CD4-positive, alpha-beta T cell (primary cell): ENCODE results near the gene JAK3. TPM values are rescaled to one million over a fixed set of nuclear protein-coding genes. Genes with fewer than 3 reads are reported as not detected.

Experiments
- ATAC-seq: fragments of 200-7000 bp; cut with Tn5 transposase; one replicate; pipeline ENCODE4 v1.10.0; 2022; ENCODE audit warnings: mild to moderate bottlenecking; ENCODE audit not compliant: poor library complexity
- CTCF ChIA-PET: fragments of 350-600 bp; sonication (Branson Sonifier 250); formaldehyde crosslinking; loops from one replicate; lab custom pipeline; 2021; ENCODE audit warnings: antibody characterized with exemption, inconsistent platforms; lab: Charles Lee
- POLR2A ChIA-PET: fragments of 350-600 bp; sonication (Branson Sonifier 250); formaldehyde crosslinking; loops from one replicate; lab custom pipeline; 2021; ENCODE audit warnings: antibody characterized with exemption, inconsistent platforms; lab: Charles Lee
- DNase-seq, 14 experiments: peaks; one replicate each; pipeline ENCODE4 v3.0.0-alpha.2; 2013 to 2020; ENCODE audit warnings: mixed read lengths in 2 of 14
- H3K27ac ChIP-seq, 2 donors: one replicate each; pipeline versions ENCODE4 v1.5.1 to v1.7.0; 2013; ENCODE audit warnings: low read length in 2 of 2, low read depth in 1 of 2, mild to moderate bottlenecking in 1 of 2
- H3K27me3 ChIP-seq, 2 experiments: 1 replicate in 1 of 2; 2 replicates in 1 of 2; pipeline versions ENCODE4 v1.6.1 to v1.7.0; 2013; ENCODE audit warnings: low read length in 2 of 2, control low read depth in 1 of 2, mild to moderate bottlenecking in 1 of 2, moderate library complexity in 1 of 2; ENCODE audit not compliant: insufficient read depth in 2 of 2, control insufficient read depth in 1 of 2
- H3K36me3 ChIP-seq: one replicate; pipeline ENCODE4 v1.6.1; 2013; ENCODE audit warnings: low read length, control low read depth; ENCODE audit not compliant: insufficient read depth
- H3K4me1 ChIP-seq: one replicate; pipeline ENCODE4 v1.6.1; 2013; ENCODE audit warnings: low read length, control low read depth; ENCODE audit not compliant: insufficient read depth
- H3K4me3 ChIP-seq: one replicate; pipeline ENCODE4 v1.5.1; 2013; ENCODE audit warnings: mild to moderate bottlenecking, low read length, moderate library complexity
- H3K9me3 ChIP-seq, 2 experiments: 1 replicate in 1 of 2; 2 replicates in 1 of 2; pipeline versions ENCODE4 v1.6.1 to v1.7.0; 2013; ENCODE audit warnings: low read length in 2 of 2, mild to moderate bottlenecking in 2 of 2, control low read depth in 1 of 2, moderate library complexity in 1 of 2; ENCODE audit not compliant: control insufficient read depth in 1 of 2, insufficient read depth in 1 of 2
- H3K27ac Mint-ChIP-seq: one replicate; pipeline ENCODE4 v1.8.0; 2020; ENCODE audit warnings: mixed read lengths
- H3K27me3 Mint-ChIP-seq: one replicate; pipeline ENCODE4 v1.8.0; 2021; ENCODE audit warnings: mixed read lengths
- H3K36me3 Mint-ChIP-seq: one replicate; pipeline ENCODE4 v1.8.0; 2021; ENCODE audit warnings: low read depth, mixed read lengths
- H3K4me1 Mint-ChIP-seq: one replicate; pipeline ENCODE4 v1.8.0; 2021; ENCODE audit warnings: low read depth, mixed read lengths
- H3K4me3 Mint-ChIP-seq: one replicate; pipeline ENCODE4 v1.8.0; 2020; ENCODE audit warnings: mild to moderate bottlenecking, mixed read lengths
- H3K9me3 Mint-ChIP-seq: one replicate; pipeline ENCODE4 v1.8.0; 2020; ENCODE audit warnings: mixed read lengths
- CTCF ChIP-seq: fragments of 200-600 bp; IDR thresholded peaks from one replicate; pipeline ENCODE4 v1.8.0; 2022; ENCODE audit warnings: antibody characterized with exemption, mild to moderate bottlenecking
- intact Hi-C, 2 experiments: fragments of 100-400 bp; cut with DNase I in 1 of 2; cut with micrococcal nuclease in 1 of 2; formaldehyde crosslinking; loops; one replicate each; pipeline versions ENCODE4 v1.15.1 to v1.9.0; 2023 to 2025; cut with DNase I, micrococcal nuclease
- total RNA-seq, 174 experiments: library from RNA in 2 of 174; stranded (reverse) in 2 of 174; gene quantifications; one replicate each; pipeline ENCODE4 v1.2.3 and lab custom pipeline; 2021 to 2026

The JAK3 gene
- total RNA-seq, 2 experiments from 2014 or later: 120 to 121 TPM

GRCh38 chr19:17830567-17831418, 17.0 kb downstream of the JAK3 start:
- DNase-seq: peak in 11 of 14 experiments; percentile 28 to 81 (median 44)
- peak overlapping the region; percentile 49 for H3K27ac Mint-ChIP-seq
- intact Hi-C loops: no loop called here
- H3K4me1 Mint-ChIP-seq: peaks cover 14% of the 10 kb centered on the region
- ChIA-PET POLR2A (interaction anchor here (1.0 to 1.5 kb wide), 2 partner anchors 15 to 17 kb away, joined by 3 to 4 read pairs; partner anchors contain the start of gene JAK3), CTCF (no interaction called here)
- peaks cover 88% of the 10 kb centered on the region for H3K36me3 Mint-ChIP-seq
- H3K4me1 ChIP-seq: peaks cover 21% of the 10 kb centered on the region
- H3K27me3 Mint-ChIP-seq: no peaks in the 10 kb centered on the region
- peak; percentile 82 for ATAC-seq
- H3K27me3 ChIP-seq: no peaks in the 10 kb centered on the region
- H3K36me3 ChIP-seq: peaks cover 88% of the 10 kb centered on the region
- H3K9me3 Mint-ChIP-seq: no peaks in the 10 kb centered on the region
- peaks cover 0 to 11% of the 10 kb centered on the region in 2 experiments for H3K9me3 ChIP-seq
- no peak overlapping the region for H3K4me3 Mint-ChIP-seq
- no peak overlapping the region for H3K4me3 ChIP-seq
- H3K27ac ChIP-seq: no peak overlapping the region
- TF ChIP-seq CTCF: no peak

DNA sequence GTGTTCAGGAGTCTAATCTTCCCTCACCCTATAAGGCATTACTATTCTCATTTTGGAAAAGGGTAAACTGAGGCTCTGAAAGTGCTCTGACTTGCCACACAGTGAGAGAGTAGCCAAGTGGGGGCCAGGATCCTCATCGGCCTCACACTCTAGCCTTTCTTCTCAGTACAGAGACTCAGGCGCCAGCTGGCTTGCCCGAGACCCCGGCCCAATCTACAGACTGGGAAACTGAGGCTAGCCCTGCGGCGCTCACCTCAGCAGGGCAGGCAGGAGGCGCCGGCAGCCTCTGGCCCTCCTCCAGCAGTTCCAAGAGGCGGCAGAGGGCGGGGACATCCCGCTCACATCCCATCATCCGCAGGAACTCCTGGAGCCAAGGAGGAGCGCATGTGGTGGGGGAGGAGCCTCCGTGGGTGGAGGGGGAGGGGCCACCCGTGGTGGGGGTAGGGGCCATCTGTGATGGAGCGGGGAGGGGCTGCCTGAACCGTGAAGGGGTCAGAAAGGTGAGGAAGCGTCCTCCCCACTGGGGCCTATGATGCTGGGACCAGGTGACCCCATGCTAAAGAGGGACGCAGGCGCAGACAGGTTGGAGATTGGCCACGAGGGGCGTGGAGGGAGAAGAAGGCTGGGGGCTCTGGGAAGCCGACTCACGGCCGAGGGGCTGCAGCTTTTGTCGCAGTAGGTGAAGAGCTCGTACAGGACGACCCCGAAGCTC, 17.8 kb downstream of the JAK3 start:
- ATAC-seq: no peak
- H3K27ac ChIP-seq: no peak overlapping the region
- H3K36me3 Mint-ChIP-seq: peaks cover 86% of the 10 kb centered on the region
- H3K4me1 ChIP-seq: peaks cover 14% of the 10 kb centered on the region
- H3K9me3 ChIP-seq: peaks cover 0 to 11% of the 10 kb centered on the region in 2 experiments
- peaks cover 7% of the 10 kb centered on the region for H3K4me1 Mint-ChIP-seq
- no peak for TF ChIP-seq CTCF
- no peaks in the 10 kb centered on the region for H3K27me3 ChIP-seq
- ChIA-PET CTCF (interaction anchor here (0.6 to 1.9 kb wide), 2 partner anchors 26 to 443 kb away, joined by 3 to 4 read pairs; no protein-coding TSS in a partner anchor), POLR2A (interaction anchor here (1.0 to 1.5 kb wide), 2 partner anchors 16 to 18 kb away, joined by 3 to 4 read pairs; partner anchors contain the start of gene JAK3)
- H3K27ac Mint-ChIP-seq: peak overlapping the region; percentile 49
- no peaks in the 10 kb centered on the region for H3K27me3 Mint-ChIP-seq
- peaks cover 86% of the 10 kb centered on the region for H3K36me3 ChIP-seq
- H3K4me3 ChIP-seq: no peak overlapping the region
- H3K4me3 Mint-ChIP-seq: no peak overlapping the region
- H3K9me3 Mint-ChIP-seq: no peaks in the 10 kb centered on the region
- intact Hi-C loops: no loop called here
- DNase-seq: peak in 1 of 14 experiments; percentile 46

- no peak for TF ChIP-seq CTCF
- Mint-ChIP-seq H3K27me3 (no peaks in the 10 kb centered on the region), H3K4me1 (peaks cover 7% of the 10 kb centered on the region), H3K4me3 (no peak overlapping the region), H3K36me3 (peaks cover 73% of the 10 kb centered on the region), H3K9me3 (no peaks in the 10 kb centered on the region), H3K27ac (no peak overlapping the region)
- intact Hi-C loops: no loop called here
- Histone ChIP-seq H3K27ac (no peak overlapping the region), H3K4me1 (no peaks in the 10 kb centered on the region), H3K9me3 (peaks cover 0 to 6% of the 10 kb centered on the region in 2 experiments), H3K36me3 (peaks cover 59% of the 10 kb centered on the region), H3K4me3 (no peak overlapping the region), H3K27me3 (no peaks in the 10 kb centered on the region)
- ATAC-seq (no peak), DNase-seq (no peak)
- ChIA-PET POLR2A (no interaction called here), CTCF (no interaction called here)
Observed at GRCh38 chr19:17826508-17827056, 21.2 kb downstream of the JAK3 start.
